DMS 273 (cell line): ENCODE results near the gene CDH24.
"Not testable (repeated sequence)": the region's sequence is repeated elsewhere in the genome, so short reads cannot be mapped to it uniquely, and the experiment has no call there.

Source experiments
- DNase-seq: peaks from one replicate; lab custom pipeline; 2025; ENCODE audit not compliant: unreplicated experiment; lab: John Stamatoyannopoulos, UW

The CDH24 gene

GRCh38 chr14:23021434-23021833 is 35.9 kb downstream of the CDH24 start:
- no peak for DNase-seq

GRCh38 chr14:23020143-23021128 is 36.9 kb downstream of the CDH24 start:
- no peak for DNase-seq

GRCh38 chr14:23018107-23018506 is 39.2 kb downstream of the CDH24 start:
- DNase-seq: no peak

GRCh38 chr14:23017091-23017490 is 40.2 kb downstream of the CDH24 start:
- no peak for DNase-seq

- DNase-seq: no peak
These were observed 41.7 kb downstream of the CDH24 start for GRCh38 chr14:23015618-23016017.

- not testable (repeated sequence) for DNase-seq
These were observed 43.6 kb downstream of the CDH24 start for GRCh38 chr14:23013749-23014054.

- peak; percentile 86 for DNase-seq
These were observed 44.1 kb downstream of the CDH24 start for GRCh38 chr14:23013054-23013748.

GRCh38 chr14:23009939-23010726 is 47.2 kb downstream of the CDH24 start, which contains the start of gene C14orf93:
TSS of gene C14orf93 (minus strand) at chr14:23010143. CDS start at chr14:22999023, 11,120 bp downstream.
- peak; percentile 89 for DNase-seq

- DNase-seq: peak; percentile 55
These were observed 47.8 kb downstream of the CDH24 start for GRCh38 chr14:23009483-23009938.

- DNase-seq: peak; percentile 50
These were observed 48.5 kb downstream of the CDH24 start for GRCh38 chr14:23008831-23009230.

- DNase-seq: peak; percentile 99
These were observed 50.5 kb downstream of the CDH24 start for GRCh38 chr14:23006544-23007419.

- no peak for DNase-seq
These were observed 51.2 kb downstream of the CDH24 start for GRCh38 chr14:23006188-23006534.

GRCh38 chr14:23005451-23006187 is 51.7 kb downstream of the CDH24 start:
- no peak for DNase-seq

GRCh38 chr14:23004274-23004673 is 53.0 kb downstream of the CDH24 start:
- not testable (repeated sequence) for DNase-seq

GRCh38 chr14:23002592-23002991 is 54.7 kb downstream of the CDH24 start:
- no peak for DNase-seq

- DNase-seq: no peak
These were observed 56.5 kb downstream of the CDH24 start for GRCh38 chr14:23000860-23001259.

GRCh38 chr14:22998329-22999012 is 58.8 kb downstream of the CDH24 start:
- DNase-seq: peak; percentile 59

- DNase-seq: peak; percentile 87
These were observed 59.5 kb downstream of the CDH24 start for GRCh38 chr14:22997676-22998323.
